Measurements from ENCODE around the gene PJA2.

The PJA2 gene

GRCh38 chr5:109347252-109347888 lies 62.4 kb downstream of the PJA2 start:
- no peak overlapping the region for H3K4me3 ChIP-seq (ENCODE audit: low read length)

GRCh38 chr5:109345699-109346098 lies 64.1 kb downstream of the PJA2 start:
- no peak overlapping the region for H3K4me3 ChIP-seq (ENCODE audit: low read length)
- TF ChIP-seq ZNF274 (IDR thresholded peaks at IDR 0.05; ENCODE audit: low read depth, low read length), result no peak

More at GRCh38 chr5:109347252-109347888, 62.4 kb downstream of the PJA2 start:
- TF ChIP-seq ZNF274 (IDR thresholded peaks at IDR 0.05; ENCODE audit: low read depth, low read length), result no peak

- no peak for TF ChIP-seq ZNF274 (IDR thresholded peaks at IDR 0.05; ENCODE audit: low read depth, low read length)
Measured at GRCh38 chr5:109340351-109340750, 69.4 kb downstream of the PJA2 start.

GRCh38 chr5:109335114-109335513 lies 74.7 kb downstream of the PJA2 start:
- no peak overlapping the region for H3K4me3 ChIP-seq (ENCODE audit: low read length)
- no peak for TF ChIP-seq ZNF274 (IDR thresholded peaks at IDR 0.05; ENCODE audit: low read depth, low read length)

More at GRCh38 chr5:109340351-109340750, 69.4 kb downstream of the PJA2 start:
- H3K4me3 ChIP-seq (ENCODE audit: low read length), result no peak overlapping the region

GRCh38 chr5:109334056-109334455 lies 75.7 kb downstream of the PJA2 start:
- no peak for TF ChIP-seq ZNF274 (IDR thresholded peaks at IDR 0.05; ENCODE audit: low read depth, low read length)

GRCh38 chr5:109329333-109330237 lies 80.2 kb downstream of the PJA2 start:
- no peak for TF ChIP-seq ZNF274 (IDR thresholded peaks at IDR 0.05; ENCODE audit: low read depth, low read length)
- no peak overlapping the region for H3K4me3 ChIP-seq (ENCODE audit: low read length)

More at GRCh38 chr5:109334056-109334455, 75.7 kb downstream of the PJA2 start:
- H3K4me3 ChIP-seq (ENCODE audit: low read length), result no peak overlapping the region

- no peak for TF ChIP-seq ZNF274 (IDR thresholded peaks at IDR 0.05; ENCODE audit: low read depth, low read length)
- no peak overlapping the region for H3K4me3 ChIP-seq (ENCODE audit: low read length)
Measured at GRCh38 chr5:109328626-109329025, 81.1 kb downstream of the PJA2 start.

- TF ChIP-seq ZNF274 (IDR thresholded peaks at IDR 0.05; ENCODE audit: low read depth, low read length), result no peak
- H3K4me3 ChIP-seq (ENCODE audit: low read length), result no peak overlapping the region
Measured at GRCh38 chr5:109327570-109327969, 82.2 kb downstream of the PJA2 start.

- TF ChIP-seq ZNF274 (IDR thresholded peaks at IDR 0.05; ENCODE audit: low read depth, low read length), result no peak
- H3K4me3 ChIP-seq (ENCODE audit: low read length), result no peak overlapping the region
Measured at GRCh38 chr5:109326919-109327318, 82.9 kb downstream of the PJA2 start.

- TF ChIP-seq ZNF274 (IDR thresholded peaks at IDR 0.05; ENCODE audit: low read depth, low read length), result no peak
- H3K4me3 ChIP-seq (ENCODE audit: low read length), result no peak overlapping the region
Measured at GRCh38 chr5:109325456-109325855, 84.3 kb downstream of the PJA2 start.

- no peak overlapping the region for H3K4me3 ChIP-seq (ENCODE audit: low read length)
- TF ChIP-seq ZNF274 (IDR thresholded peaks at IDR 0.05; ENCODE audit: low read depth, low read length), result no peak
Measured at GRCh38 chr5:109324931-109325330, 84.8 kb downstream of the PJA2 start.

- no peak overlapping the region for H3K4me3 ChIP-seq (ENCODE audit: low read length)
- TF ChIP-seq ZNF274 (IDR thresholded peaks at IDR 0.05; ENCODE audit: low read depth, low read length), result no peak
Measured at GRCh38 chr5:109324351-109324750, 85.4 kb downstream of the PJA2 start.

GRCh38 chr5:109322694-109323093 lies 87.1 kb downstream of the PJA2 start:
- no peak for TF ChIP-seq ZNF274 (IDR thresholded peaks at IDR 0.05; ENCODE audit: low read depth, low read length)
- no peak overlapping the region for H3K4me3 ChIP-seq (ENCODE audit: low read length)

GRCh38 chr5:109319351-109319750 lies 90.4 kb downstream of the PJA2 start:
- no peak overlapping the region for H3K4me3 ChIP-seq (ENCODE audit: low read length)
- TF ChIP-seq ZNF274 (IDR thresholded peaks at IDR 0.05; ENCODE audit: low read depth, low read length), result no peak
